Vagina (tissue), 2 donors: Measurements from ENCODE around the gene DNMT3A. TPM values are rescaled to one million over a fixed set of nuclear protein-coding genes. Genes with fewer than 3 reads are reported as not detected.

Experiments
- DNase-seq, 2 donors: peaks; one replicate each; pipeline ENCODE4 v3.0.0-alpha.2; 2017; ENCODE audit errors: extremely low spot score in 2 of 2
- H3K27ac ChIP-seq: fragments of 200-600 bp; sonication (generic); one replicate; pipeline ENCODE4 v1.5.1; 2019
- H3K27me3 ChIP-seq: fragments of 200-600 bp; sonication (generic); one replicate; pipeline ENCODE4 v1.5.1; 2019
- H3K36me3 ChIP-seq, 2 donors: fragments of 200-600 bp; sonication (generic); one replicate each; pipeline ENCODE4 v1.5.1; 2017 to 2019
- H3K4me1 ChIP-seq: fragments of 200-600 bp; sonication (generic); one replicate; pipeline ENCODE4 v1.5.1; 2019
- H3K4me3 ChIP-seq, 2 donors: fragments of 200-600 bp; sonication (generic); 1 replicate in 1 of 2; 2 replicates in 1 of 2; pipeline ENCODE4 v1.5.1; 2016 to 2019
- H3K9me3 ChIP-seq: fragments of 200-600 bp; sonication (generic); one replicate; pipeline ENCODE4 v1.5.1; 2019
- POLR2A ChIP-seq, 2 donors: fragments of 450-650 bp; IDR thresholded peaks; one replicate each; pipeline ENCODE4 v1.6.1; 2017; ENCODE audit warnings: antibody characterized with exemption in 2 of 2, mild to moderate bottlenecking in 2 of 2, moderate library complexity in 2 of 2
- POLR2AphosphoS5 ChIP-seq, 2 donors: sonication (generic); formaldehyde crosslinking; IDR thresholded peaks; one replicate each; pipeline ENCODE4 v1.9.0; 2017; ENCODE audit warnings: antibody characterized with exemption in 2 of 2, mild to moderate bottlenecking in 2 of 2, low read depth in 1 of 2; ENCODE audit not compliant: insufficient read depth in 1 of 2
- intact Hi-C: fragments of 100-400 bp; cut with DNase I; formaldehyde crosslinking; loops from one replicate; pipeline ENCODE4 v1.15.1; 2023
- total RNA-seq: library from RNA; depleted of rRNA; stranded (reverse); fragments of >200 nt; gene quantifications from one replicate; pipeline ENCODE4 v1.2.3, GENCODE V29; 2016
- TF ChIP-seq, protein P1 (sequence below), 3 experiments: fragments of 450-650 bp in 2 of 3; fragments of 200-600 bp in 1 of 3; sonication (generic) in 1 of 3; IDR thresholded peaks; one replicate each; pipeline ENCODE4 v1.5.1; 2017 to 2019; ENCODE audit warnings: antibody characterized with exemption in 3 of 3, mild to moderate bottlenecking in 2 of 3, moderate library complexity in 2 of 3

Gene DNMT3A
- total RNA-seq, 1 donor from 2014 or later, result 28.0 TPM

DNA sequence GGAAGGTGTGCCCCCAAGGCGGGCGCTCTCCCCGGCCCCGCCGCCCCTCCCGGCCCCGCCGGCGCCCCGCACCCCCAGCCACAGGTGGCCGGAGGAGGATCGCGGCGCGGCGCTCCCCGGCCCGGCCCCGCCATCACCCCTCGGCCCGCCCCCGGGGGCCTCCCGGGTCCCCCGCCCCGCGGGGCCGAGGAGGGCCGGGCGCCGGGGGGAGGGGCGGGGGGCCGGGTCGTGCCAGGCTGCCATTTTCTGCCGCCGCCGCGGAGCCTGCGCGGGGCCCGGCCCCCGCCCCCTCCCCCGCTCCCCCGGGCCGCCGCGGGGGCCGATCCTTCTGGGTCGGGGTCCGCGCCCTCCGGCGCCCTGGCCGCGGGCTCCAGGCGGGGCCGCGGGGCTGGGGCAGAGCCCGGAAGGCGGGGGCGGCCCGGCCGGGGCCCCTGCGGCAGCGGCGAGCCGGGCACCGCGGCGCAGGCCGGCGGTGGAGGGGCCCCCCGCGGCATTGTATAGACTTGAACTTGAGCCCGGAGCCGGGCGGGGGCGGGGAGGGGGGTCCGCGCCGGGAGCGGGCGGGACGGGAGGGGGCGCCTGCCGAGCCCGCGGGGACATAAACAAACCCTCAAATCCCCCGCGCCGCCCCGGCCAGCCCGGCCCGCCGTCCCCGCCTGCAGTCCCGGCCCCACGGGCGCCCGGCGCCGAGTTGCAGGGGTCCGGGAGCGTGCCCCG, 556 bp downstream of the DNMT3A start:
- Histone ChIP-seq H3K4me1 (peaks cover 47% of the 10 kb centered on the region), H3K27ac (peak overlapping the region; percentile 89), H3K4me3 (peak overlapping the region; percentile 67 to 74), H3K27me3 (no peaks in the 10 kb centered on the region), H3K36me3 (no peaks in the 10 kb centered on the region), H3K9me3 (no peaks in the 10 kb centered on the region)
- TF ChIP-seq POLR2AphosphoS5 (IDR thresholded peaks at IDR 0.05; ENCODE audit: insufficient read depth in 1 of 2, low read depth in 1 of 2) (no peak), POLR2A (IDR thresholded peaks at IDR 0.05) (no peak)
- TF ChIP-seq, protein P1, sequence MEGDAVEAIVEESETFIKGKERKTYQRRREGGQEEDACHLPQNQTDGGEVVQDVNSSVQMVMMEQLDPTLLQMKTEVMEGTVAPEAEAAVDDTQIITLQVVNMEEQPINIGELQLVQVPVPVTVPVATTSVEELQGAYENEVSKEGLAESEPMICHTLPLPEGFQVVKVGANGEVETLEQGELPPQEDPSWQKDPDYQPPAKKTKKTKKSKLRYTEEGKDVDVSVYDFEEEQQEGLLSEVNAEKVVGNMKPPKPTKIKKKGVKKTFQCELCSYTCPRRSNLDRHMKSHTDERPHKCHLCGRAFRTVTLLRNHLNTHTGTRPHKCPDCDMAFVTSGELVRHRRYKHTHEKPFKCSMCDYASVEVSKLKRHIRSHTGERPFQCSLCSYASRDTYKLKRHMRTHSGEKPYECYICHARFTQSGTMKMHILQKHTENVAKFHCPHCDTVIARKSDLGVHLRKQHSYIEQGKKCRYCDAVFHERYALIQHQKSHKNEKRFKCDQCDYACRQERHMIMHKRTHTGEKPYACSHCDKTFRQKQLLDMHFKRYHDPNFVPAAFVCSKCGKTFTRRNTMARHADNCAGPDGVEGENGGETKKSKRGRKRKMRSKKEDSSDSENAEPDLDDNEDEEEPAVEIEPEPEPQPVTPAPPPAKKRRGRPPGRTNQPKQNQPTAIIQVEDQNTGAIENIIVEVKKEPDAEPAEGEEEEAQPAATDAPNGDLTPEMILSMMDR (IDR thresholded peaks at IDR 0.05), result no peak
- no peak for DNase-seq
- intact Hi-C loops, result no loop called here

DNA sequence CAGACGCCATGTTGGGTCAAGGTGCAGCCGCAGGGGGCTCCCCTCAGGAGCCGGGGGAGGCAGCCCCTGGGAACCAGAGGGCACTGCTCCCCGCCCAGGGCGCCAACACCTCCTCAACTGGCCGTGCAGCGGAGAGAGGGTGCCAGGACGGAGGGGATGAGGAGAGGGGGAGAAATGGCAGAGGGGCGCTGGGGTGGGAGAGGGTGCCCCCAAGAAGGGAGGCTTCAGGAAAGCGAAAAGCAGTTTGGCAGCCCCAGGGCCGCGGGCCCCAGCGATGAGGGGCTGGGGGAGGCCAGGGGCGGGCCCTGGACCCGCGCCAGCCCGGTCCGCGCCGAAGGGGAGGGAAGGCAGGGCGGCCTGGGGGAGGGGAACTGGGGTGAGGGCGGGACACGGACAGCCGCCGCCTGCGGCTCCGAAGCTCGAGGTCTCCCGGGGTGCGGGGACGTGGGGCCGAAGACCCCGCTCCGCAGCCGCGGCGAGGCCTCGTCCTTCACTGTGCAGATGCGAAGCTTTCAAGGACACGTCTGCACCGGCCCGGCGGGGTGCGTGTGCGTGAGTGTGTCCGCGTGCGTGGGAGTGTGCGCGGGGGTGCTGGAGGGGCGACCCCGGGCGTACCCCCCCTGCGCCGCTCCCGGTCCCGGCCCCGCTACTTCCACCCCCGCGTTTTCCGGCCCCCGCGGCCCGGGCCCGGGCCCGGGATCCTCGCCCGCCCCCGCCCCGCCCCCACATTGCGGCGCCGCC, 1.4 kb downstream of the DNMT3A start:
- no peaks in the 10 kb centered on the region for H3K27me3 ChIP-seq
- peak overlapping the region; percentile 89 for H3K27ac ChIP-seq
- TF ChIP-seq, protein P1 (IDR thresholded peaks at IDR 0.05), result no peak
- no peak for TF ChIP-seq POLR2AphosphoS5 (IDR thresholded peaks at IDR 0.05; ENCODE audit: insufficient read depth in 1 of 2, low read depth in 1 of 2)
- no peak for TF ChIP-seq POLR2A (IDR thresholded peaks at IDR 0.05)
- peak overlapping the region; percentile 67 to 74 for H3K4me3 ChIP-seq
- H3K4me1 ChIP-seq, result peaks cover 50% of the 10 kb centered on the region
- H3K9me3 ChIP-seq, result no peaks in the 10 kb centered on the region
- no peak for DNase-seq
- intact Hi-C loops, result no loop called here
- H3K36me3 ChIP-seq, result no peaks in the 10 kb centered on the region

GRCh38 chr2:25339791-25340180, 1.9 kb downstream of the DNMT3A start:
- intact Hi-C loops, result no loop called here
- Histone ChIP-seq H3K4me1 (peaks cover 50% of the 10 kb centered on the region), H3K9me3 (no peaks in the 10 kb centered on the region), H3K27me3 (no peaks in the 10 kb centered on the region), H3K36me3 (no peaks in the 10 kb centered on the region), H3K27ac (peak overlapping the region; percentile 89), H3K4me3 (peak overlapping the region; percentile 67 to 74)
- no peak for DNase-seq
- TF ChIP-seq POLR2AphosphoS5 (IDR thresholded peaks at IDR 0.05; ENCODE audit: insufficient read depth in 1 of 2, low read depth in 1 of 2), result peak in 1 of 2 donors; percentile 15
- TF ChIP-seq, protein P1 (IDR thresholded peaks at IDR 0.05), result no peak

- peak overlapping the region; percentile 89 for H3K27ac ChIP-seq
- no peak for DNase-seq
- H3K4me3 ChIP-seq, result peak overlapping the region in 1 of 2 donors; percentile 67
- H3K36me3 ChIP-seq, result no peaks in the 10 kb centered on the region
- TF ChIP-seq POLR2A (IDR thresholded peaks at IDR 0.05) (no peak), POLR2AphosphoS5 (IDR thresholded peaks at IDR 0.05; ENCODE audit: insufficient read depth in 1 of 2, low read depth in 1 of 2) (no peak)
- TF ChIP-seq, protein P1 (IDR thresholded peaks at IDR 0.05), result no peak
- H3K4me1 ChIP-seq, result peaks cover 54% of the 10 kb centered on the region
- no peaks in the 10 kb centered on the region for H3K9me3 ChIP-seq
- H3K27me3 ChIP-seq, result no peaks in the 10 kb centered on the region
- intact Hi-C loops, result no loop called here
Observed at GRCh38 chr2:25339211-25339674, 2.5 kb downstream of the DNMT3A start.

DNA sequence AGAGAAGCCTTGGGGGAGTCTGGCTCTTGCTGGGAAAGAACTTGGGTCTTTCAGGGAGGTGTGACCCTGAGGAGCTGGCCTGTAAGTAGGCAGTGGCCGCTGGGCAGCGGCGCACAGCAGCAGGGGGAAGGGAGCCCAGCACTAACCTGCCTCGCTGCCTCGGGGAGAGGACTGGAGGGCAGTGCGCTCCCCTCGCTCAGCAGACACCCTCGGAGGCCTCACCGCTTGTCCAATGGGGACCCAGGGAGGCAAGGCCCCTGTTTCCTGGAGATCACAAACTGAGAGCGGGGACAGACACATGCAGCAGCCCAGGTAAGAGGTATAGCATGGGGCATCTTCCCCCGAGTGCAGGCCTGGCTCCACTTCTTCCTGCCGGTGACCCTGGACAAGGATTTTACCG, 3.3 kb downstream of the DNMT3A start:
- no peaks in the 10 kb centered on the region for H3K9me3 ChIP-seq
- H3K27me3 ChIP-seq, result no peaks in the 10 kb centered on the region
- no peak overlapping the region for H3K27ac ChIP-seq
- H3K4me1 ChIP-seq, result peaks cover 62% of the 10 kb centered on the region
- intact Hi-C loops, result no loop called here
- H3K36me3 ChIP-seq, result no peaks in the 10 kb centered on the region
- DNase-seq, result no peak
- TF ChIP-seq POLR2A (IDR thresholded peaks at IDR 0.05) (no peak), POLR2AphosphoS5 (IDR thresholded peaks at IDR 0.05; ENCODE audit: insufficient read depth in 1 of 2, low read depth in 1 of 2) (no peak)
- TF ChIP-seq, protein P1 (IDR thresholded peaks at IDR 0.05), result no peak
- no peak overlapping the region for H3K4me3 ChIP-seq
